ENCODE results near the gene HILPDA.
"Not testable (repeated sequence)": the region's sequence is repeated elsewhere in the genome, so short reads cannot be mapped to it uniquely, and the experiment has no call there.

HILPDA gene

DNA sequence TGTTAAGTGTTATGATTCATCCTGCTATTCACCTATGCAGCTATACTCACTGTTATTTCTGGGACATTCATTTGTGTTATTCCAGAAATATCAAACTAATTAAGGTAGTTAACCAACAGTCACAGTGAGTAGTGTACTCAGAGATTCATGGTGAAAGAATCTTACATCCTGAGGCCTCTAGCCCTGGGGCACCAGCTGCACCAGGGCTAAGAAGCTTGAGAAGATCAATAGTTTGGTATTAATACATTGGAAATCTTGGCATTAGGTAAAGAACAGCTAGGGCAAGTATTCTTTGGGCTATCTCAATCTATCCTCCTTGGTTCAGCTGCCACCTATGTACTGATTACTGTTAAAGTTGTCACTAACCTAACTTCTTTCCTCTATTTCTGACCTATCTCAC is 11.2 kb downstream of the HILPDA start:
- DNase-seq = not testable (repeated sequence)

DNA sequence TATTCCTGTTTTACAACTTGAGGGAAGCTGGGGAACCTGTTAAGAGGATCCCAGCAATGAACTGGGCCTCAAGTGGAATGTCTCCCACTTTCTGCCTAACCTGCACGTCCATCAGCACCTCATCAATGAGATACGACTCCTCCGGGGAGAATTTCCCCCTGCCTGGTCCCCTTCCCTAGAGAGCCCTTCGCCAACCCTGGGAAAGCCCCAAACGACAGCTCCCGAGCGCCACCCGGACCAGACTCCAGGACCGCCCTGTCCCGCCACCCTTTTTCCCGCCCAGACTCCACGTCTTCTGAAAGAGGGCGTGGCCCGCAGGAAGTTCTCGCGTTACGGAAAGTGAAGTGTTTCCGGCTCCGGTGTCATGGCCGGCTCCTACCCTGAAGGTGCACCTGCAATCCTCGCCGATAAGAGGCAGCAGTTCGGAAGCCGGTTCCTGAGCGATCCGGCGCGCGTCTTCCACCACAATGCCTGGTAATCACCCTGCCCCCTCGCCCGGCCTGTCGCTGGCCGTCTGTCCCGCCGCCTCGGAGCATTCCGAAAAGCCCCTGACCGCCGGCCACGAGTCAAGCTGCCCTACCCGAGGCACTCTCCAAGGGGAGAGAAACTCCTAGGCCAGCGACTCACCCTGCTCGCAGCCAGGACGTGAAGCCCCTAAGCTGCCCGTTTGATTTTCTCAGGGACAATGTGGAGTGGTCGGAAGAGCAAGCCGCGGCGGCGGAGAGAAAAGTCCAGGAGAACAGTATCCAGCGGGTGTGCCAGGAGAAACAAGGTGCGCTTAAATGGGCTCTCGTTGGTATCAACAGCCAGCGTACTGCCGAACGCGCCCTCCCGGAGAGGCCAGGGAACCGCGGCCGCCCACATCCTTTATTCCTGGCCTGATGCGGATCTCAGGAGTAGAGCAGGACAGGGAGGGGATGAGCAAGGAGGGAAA is 21.0 kb downstream of the HILPDA start, which contains the start of gene METTL2B:
TSS of gene METTL2B (plus strand) at position 347 of the 934 bp plus-strand sequence. CDS start at position 365, 18 bp downstream.
- peak; percentile 73 to 80 (median 76) for DNase-seq

- not testable (repeated sequence) for DNase-seq
Measured at GRCh38 chr7:128477336-128477690, 21.6 kb downstream of the HILPDA start.

DNA sequence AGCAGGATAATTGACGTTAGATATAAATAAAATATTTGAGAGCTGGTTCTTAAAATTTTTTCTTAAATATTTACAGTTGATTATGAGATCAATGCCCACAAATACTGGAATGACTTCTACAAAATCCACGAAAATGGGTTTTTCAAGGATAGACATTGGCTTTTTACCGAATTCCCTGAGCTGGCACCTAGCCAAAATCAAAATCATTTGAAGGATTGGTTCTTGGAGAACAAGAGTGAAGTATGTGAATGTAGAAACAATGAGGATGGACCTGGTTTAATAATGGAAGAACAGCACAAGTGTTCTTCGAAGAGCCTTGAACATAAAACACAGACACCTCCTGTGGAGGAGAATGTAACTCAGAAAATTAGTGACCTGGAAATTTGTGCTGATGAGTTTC is 23.4 kb downstream of the HILPDA start:
- DNase-seq = not testable (repeated sequence)

- DNase-seq = not testable (repeated sequence)
Measured at GRCh38 chr7:128488134-128488533, 32.5 kb downstream of the HILPDA start.

DNA sequence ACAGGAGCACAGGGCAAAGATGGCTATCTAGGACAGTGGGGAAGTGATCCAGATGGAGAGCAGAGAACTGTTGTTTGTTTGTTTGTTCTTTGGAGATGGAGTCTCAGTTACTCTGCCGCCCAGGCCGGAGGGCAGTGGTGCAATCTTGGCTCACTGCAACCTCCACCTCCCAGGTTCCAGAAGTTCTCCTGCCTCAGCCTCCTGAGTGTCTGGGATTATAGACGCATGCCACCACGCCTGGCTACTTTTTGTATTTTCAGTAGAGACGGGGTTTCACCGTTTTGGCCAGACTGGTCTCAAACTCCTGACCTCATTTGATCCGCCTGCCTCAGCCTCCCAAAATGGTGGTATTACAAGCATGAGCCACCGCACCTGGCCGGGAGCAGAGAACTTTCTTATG is 41.7 kb downstream of the HILPDA start:
- DNase-seq = no peak

DNA sequence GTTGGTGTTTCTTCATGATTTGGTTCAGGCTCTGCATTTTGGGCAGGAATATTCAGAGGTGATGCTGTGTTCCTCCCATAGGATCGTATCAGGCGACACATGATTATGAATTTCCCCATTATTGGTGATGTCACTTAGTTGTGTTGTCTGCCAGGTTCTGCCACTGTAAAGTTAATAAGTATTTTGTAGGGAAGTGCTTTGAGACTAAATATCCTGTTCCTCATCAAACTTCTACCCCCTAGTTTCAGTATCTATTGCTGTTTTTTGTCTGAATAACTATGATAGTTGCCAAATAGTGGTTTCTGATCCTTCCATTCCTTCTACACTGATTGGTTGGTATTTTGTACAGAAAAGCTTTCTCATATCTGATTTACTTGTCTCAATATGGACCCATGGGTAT is 49.7 kb downstream of the HILPDA start:
- not testable (repeated sequence) for DNase-seq

GRCh38 chr7:128506819-128507218 is 51.1 kb downstream of the HILPDA start:
- DNase-seq = not testable (repeated sequence)

GRCh38 chr7:128507321-128507993 is 51.8 kb downstream of the HILPDA start:
- not testable (repeated sequence) for DNase-seq

All from activated naive CD4-positive, alpha-beta T cell (primary cell).